Retinal pigment epithelial cell (primary cell): Measurements from ENCODE around the gene RBMS3.

Source experiments
- DNase-seq: peaks from one replicate; pipeline ENCODE4 v3.0.0-alpha.2; 2010; ENCODE audit warnings: low read depth
- H3K4me3 ChIP-seq: 2 replicates; pipeline ENCODE4 v1.5.1; 2011; ENCODE audit warnings: mild to moderate bottlenecking, low read length, control low read depth, moderate library complexity
- CTCF ChIP-seq: conservative IDR thresholded peaks from 2 replicates; pipeline ENCODE4 v1.5.1; 2011; ENCODE audit warnings: low read depth, low read length, control low read depth, inconsistent platforms

RBMS3 gene

GRCh38 chr3:29282427-29283230, 1.8 kb downstream of the RBMS3 start:
- peak overlapping the region; percentile 69 for H3K4me3 ChIP-seq
- DNase-seq = peak; percentile 38
- no peak for TF ChIP-seq CTCF

GRCh38 chr3:29283231-29284119, 2.6 kb downstream of the RBMS3 start:
- H3K4me3 ChIP-seq = peak overlapping the region; percentile 69
- no peak for DNase-seq
- TF ChIP-seq CTCF = no peak

GRCh38 chr3:29284497-29284896, 3.6 kb downstream of the RBMS3 start:
- TF ChIP-seq CTCF = no peak
- no peak overlapping the region for H3K4me3 ChIP-seq
- no peak for DNase-seq

- TF ChIP-seq CTCF = no peak
- no peak for DNase-seq
- no peak overlapping the region for H3K4me3 ChIP-seq
Observed at GRCh38 chr3:29285471-29286071, 4.7 kb downstream of the RBMS3 start.

- DNase-seq = no peak
- no peak overlapping the region for H3K4me3 ChIP-seq
- TF ChIP-seq CTCF = no peak
Observed at GRCh38 chr3:29286478-29287240, 5.8 kb downstream of the RBMS3 start.

GRCh38 chr3:29290596-29290995, 9.7 kb downstream of the RBMS3 start:
- no peak overlapping the region for H3K4me3 ChIP-seq
- TF ChIP-seq CTCF = no peak
- DNase-seq = no peak
